Upper lobe of left lung (tissue), 4 donors: ENCODE results near the gene GAPVD1.

ENCODE experiments used
- POLR2A ChIP-seq, 4 donors: fragments of 450-650 bp; IDR thresholded peaks; one replicate each; pipeline ENCODE4 v1.5.1; 2016 to 2017; ENCODE audit warnings: antibody characterized with exemption in 4 of 4, mild to moderate bottlenecking in 2 of 4
- TF ChIP-seq, protein P1 (sequence below), 6 experiments: fragments of 450-650 bp in 4 of 6; fragments of 200-600 bp in 2 of 6; sonication (generic) in 2 of 6; IDR thresholded peaks; one replicate each; pipeline ENCODE4 v1.5.1; 2016 to 2019; ENCODE audit warnings: antibody characterized with exemption in 6 of 6

DNA sequence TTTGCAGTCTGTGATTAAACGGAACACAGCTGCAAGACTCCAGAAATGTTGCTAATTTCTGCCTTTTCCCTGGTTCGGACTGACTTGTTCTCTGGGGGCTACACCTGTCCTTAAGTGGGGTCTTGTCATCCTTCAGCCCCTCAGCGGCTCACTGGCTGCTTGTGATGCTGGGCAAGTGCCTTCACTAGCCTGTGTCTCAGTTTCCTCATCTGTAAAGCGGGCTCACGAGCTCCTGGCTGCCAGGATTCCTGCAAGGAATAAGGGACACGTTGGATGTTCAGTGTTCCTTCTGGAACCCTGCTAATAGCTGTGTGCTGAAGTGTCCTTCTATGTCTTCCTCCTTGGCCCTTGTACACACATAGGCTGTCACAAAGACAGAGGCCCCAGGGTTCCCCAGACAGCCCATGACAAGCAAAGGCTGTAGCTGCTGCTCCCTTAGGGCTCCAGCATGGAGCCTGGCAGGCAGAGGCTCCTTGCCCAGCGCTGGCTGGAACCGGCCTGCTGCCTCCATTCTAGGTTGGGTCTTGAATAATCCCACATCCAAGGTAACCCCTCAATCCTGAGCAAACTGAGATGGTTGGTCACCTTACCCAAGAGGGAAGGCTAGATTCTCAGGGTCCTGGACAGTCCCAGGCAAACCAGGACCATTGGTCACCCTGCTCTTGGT is 116.1 kb downstream of the GAPVD1 start:
- TF ChIP-seq, protein P1, sequence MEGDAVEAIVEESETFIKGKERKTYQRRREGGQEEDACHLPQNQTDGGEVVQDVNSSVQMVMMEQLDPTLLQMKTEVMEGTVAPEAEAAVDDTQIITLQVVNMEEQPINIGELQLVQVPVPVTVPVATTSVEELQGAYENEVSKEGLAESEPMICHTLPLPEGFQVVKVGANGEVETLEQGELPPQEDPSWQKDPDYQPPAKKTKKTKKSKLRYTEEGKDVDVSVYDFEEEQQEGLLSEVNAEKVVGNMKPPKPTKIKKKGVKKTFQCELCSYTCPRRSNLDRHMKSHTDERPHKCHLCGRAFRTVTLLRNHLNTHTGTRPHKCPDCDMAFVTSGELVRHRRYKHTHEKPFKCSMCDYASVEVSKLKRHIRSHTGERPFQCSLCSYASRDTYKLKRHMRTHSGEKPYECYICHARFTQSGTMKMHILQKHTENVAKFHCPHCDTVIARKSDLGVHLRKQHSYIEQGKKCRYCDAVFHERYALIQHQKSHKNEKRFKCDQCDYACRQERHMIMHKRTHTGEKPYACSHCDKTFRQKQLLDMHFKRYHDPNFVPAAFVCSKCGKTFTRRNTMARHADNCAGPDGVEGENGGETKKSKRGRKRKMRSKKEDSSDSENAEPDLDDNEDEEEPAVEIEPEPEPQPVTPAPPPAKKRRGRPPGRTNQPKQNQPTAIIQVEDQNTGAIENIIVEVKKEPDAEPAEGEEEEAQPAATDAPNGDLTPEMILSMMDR (IDR thresholded peaks at IDR 0.05), result no peak
- no peak for TF ChIP-seq POLR2A (IDR thresholded peaks at IDR 0.05)
